BLaER1 (cell line): ENCODE measurements around the gene VPS41.
A peak's percentile ranks its signal among the peaks of the same experiment; 100 is the strongest.

Source experiments
- H3K27ac ChIP-seq: shearing (Covaris generic); formaldehyde crosslinking; 2 replicates; pipeline ENCODE4 v1.8.1; 2022
- H3K27me3 ChIP-seq: shearing (Covaris generic); formaldehyde crosslinking; 2 replicates; pipeline ENCODE4 v1.8.1; 2022
- H3K36me3 ChIP-seq: shearing (Covaris generic); formaldehyde crosslinking; 2 replicates; pipeline ENCODE4 v1.8.1; 2022
- H3K4me1 ChIP-seq: shearing (Covaris generic); formaldehyde crosslinking; 2 replicates; pipeline ENCODE4 v1.8.1; 2022
- H3K4me2 ChIP-seq: shearing (Covaris generic); formaldehyde crosslinking; 2 replicates; pipeline ENCODE4 v1.8.1; 2022
- H3K4me3 ChIP-seq: shearing (Covaris generic); formaldehyde crosslinking; 2 replicates; pipeline ENCODE4 v1.8.1; 2022
- H3K9ac ChIP-seq: shearing (Covaris generic); formaldehyde crosslinking; 2 replicates; pipeline ENCODE4 v1.8.1; 2022
- H3K9me3 ChIP-seq: shearing (Covaris generic); formaldehyde crosslinking; 2 replicates; pipeline ENCODE4 v1.8.1; 2022
- H4K20me1 ChIP-seq: shearing (Covaris generic); formaldehyde crosslinking; 2 replicates; pipeline ENCODE4 v1.8.1; 2022
- Cebpa-rat ChIP-seq: shearing (Covaris generic); IDR thresholded peaks from 2 replicates; pipeline ENCODE4 v1.8.1; 2022

The VPS41 gene

GRCh38 chr7:38909870-38910269 lies 879 bp upstream of the VPS41 start:
- no peak overlapping the region for H3K4me2 ChIP-seq
- peaks cover 26% of the 10 kb centered on the region for H3K4me1 ChIP-seq
- H3K27me3 ChIP-seq, result no peaks in the 10 kb centered on the region
- no peak overlapping the region for H3K4me3 ChIP-seq
- no peaks in the 10 kb centered on the region for H4K20me1 ChIP-seq
- no peaks in the 10 kb centered on the region for H3K36me3 ChIP-seq
- no peak overlapping the region for H3K9ac ChIP-seq
- no peak overlapping the region for H3K27ac ChIP-seq
- H3K9me3 ChIP-seq, result no peaks in the 10 kb centered on the region
- TF ChIP-seq Cebpa-rat, result no peak

DNA sequence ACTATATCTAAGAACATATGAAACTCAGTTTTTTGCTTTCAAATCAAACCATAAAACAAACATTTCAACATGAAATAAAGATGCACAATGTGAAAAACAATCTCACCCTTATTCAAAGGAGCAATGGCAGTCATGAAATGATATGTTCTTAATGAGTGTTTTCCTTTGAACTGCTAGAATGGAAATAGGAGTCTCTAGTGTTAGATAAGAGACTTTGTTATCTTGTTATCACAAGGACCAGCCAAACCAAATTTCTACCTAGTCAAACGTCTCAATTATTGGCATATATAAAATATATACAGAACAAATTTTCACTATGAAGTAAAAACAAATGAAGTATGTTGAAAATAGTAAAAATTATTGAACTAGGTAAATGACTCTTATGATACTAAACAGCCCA lies 1.2 kb downstream of the VPS41 start:
- H3K27ac ChIP-seq, result no peak overlapping the region
- H3K4me2 ChIP-seq, result peak overlapping the region; percentile 88
- H4K20me1 ChIP-seq, result peaks cover 13% of the 10 kb centered on the region
- no peaks in the 10 kb centered on the region for H3K9me3 ChIP-seq
- no peaks in the 10 kb centered on the region for H3K36me3 ChIP-seq
- peaks cover 31% of the 10 kb centered on the region for H3K4me1 ChIP-seq
- no peak overlapping the region for H3K9ac ChIP-seq
- H3K27me3 ChIP-seq, result no peaks in the 10 kb centered on the region
- H3K4me3 ChIP-seq, result no peak overlapping the region
- no peak for TF ChIP-seq Cebpa-rat

- peaks cover 38% of the 10 kb centered on the region for H3K4me1 ChIP-seq
- no peak for TF ChIP-seq Cebpa-rat
- no peaks in the 10 kb centered on the region for H3K27me3 ChIP-seq
- no peaks in the 10 kb centered on the region for H3K9me3 ChIP-seq
- no peak overlapping the region for H3K9ac ChIP-seq
- no peak overlapping the region for H3K4me3 ChIP-seq
- H3K4me2 ChIP-seq, result no peak overlapping the region
- peaks cover 20% of the 10 kb centered on the region for H4K20me1 ChIP-seq
- no peaks in the 10 kb centered on the region for H3K36me3 ChIP-seq
- no peak overlapping the region for H3K27ac ChIP-seq
Measured at GRCh38 chr7:38907066-38907465, 1.9 kb downstream of the VPS41 start.

DNA sequence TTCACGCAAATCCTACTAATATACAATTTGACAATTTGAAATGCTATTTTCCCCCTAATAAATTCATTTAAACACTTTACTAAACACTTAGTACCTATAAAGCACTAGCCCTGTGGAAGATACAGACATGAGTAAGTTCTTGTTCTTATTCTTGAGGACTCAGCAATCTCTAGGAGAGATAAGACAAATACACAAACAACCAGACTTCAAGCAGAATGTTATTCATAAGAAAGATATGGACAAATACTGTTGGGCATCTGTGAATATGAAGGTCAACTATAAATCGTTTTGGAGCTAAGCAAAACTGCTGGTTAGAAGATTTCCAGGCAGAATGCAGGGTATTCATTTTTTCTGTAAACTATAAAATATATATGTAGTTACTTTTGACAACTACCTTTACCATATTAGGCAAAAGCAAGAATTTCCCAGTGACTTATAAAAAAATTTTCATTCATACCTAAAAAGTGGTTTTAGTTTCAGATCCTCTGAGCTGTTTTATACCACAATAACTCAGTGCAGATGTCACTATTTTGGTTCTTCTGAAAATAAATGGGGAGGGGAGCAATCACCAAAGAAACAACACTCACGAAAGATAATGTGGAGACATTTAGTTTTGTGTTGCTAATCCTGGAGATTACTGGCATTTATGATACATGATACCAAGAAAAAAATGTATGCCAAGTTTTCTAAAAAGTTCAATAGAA lies 3.8 kb downstream of the VPS41 start:
- H3K9me3 ChIP-seq, result no peaks in the 10 kb centered on the region
- H3K27ac ChIP-seq, result no peak overlapping the region
- peaks cover 6% of the 10 kb centered on the region; the same call in 1 of the 2 replicates for H3K36me3 ChIP-seq
- no peak overlapping the region for H3K4me2 ChIP-seq
- peaks cover 49% of the 10 kb centered on the region for H3K4me1 ChIP-seq
- H3K9ac ChIP-seq, result no peak overlapping the region
- H4K20me1 ChIP-seq, result peaks cover 26% of the 10 kb centered on the region
- no peaks in the 10 kb centered on the region for H3K27me3 ChIP-seq
- no peak for TF ChIP-seq Cebpa-rat
- no peak overlapping the region for H3K4me3 ChIP-seq

DNA sequence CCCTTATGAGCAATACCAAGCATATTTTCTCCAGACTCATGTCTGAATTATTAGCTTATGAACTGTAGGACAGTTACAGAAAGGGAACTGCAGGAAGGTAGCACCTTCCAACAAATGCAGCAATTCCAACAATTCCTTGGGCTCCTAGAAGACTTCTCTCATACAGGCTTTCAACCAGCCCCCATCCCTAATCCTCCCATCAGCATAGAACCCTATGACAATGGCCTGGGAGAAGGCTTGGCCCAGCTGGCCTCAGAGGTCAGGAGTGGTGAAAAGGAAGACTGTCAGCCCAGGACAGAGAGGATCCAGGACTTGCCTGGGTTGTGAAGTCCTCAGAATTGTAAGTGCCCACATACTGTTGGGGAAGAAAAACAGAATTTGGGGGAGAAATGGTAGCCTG lies 5.9 kb downstream of the VPS41 start:
- Histone ChIP-seq H3K4me3 (no peak overlapping the region), H3K27me3 (no peaks in the 10 kb centered on the region), H4K20me1 (peaks cover 26% of the 10 kb centered on the region), H3K4me2 (no peak overlapping the region), H3K9me3 (no peaks in the 10 kb centered on the region), H3K27ac (no peak overlapping the region), H3K4me1 (peaks cover 44% of the 10 kb centered on the region), H3K36me3 (peaks cover 12% of the 10 kb centered on the region), H3K9ac (no peak overlapping the region)
- TF ChIP-seq Cebpa-rat, result no peak

DNA sequence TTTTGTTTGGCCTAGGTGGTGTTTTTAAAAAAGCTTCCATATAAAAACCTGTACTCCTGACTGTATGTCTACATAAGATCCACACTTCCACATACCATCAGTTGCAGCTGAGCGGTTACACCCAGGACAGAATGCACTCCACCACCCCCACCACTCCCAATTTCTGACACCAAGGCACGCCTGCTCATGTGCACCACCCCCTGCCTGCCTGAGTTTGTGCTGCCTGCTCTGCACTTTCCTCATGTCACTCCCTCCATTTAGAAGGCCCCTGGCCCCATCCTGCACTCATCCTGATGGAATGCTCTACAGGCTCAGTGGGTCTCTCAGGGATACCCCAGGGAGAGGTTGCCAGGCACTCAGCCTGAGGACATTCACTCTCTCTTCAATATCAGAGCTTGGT lies 6.5 kb downstream of the VPS41 start:
- Histone ChIP-seq H3K4me1 (peaks cover 38% of the 10 kb centered on the region), H3K9me3 (no peaks in the 10 kb centered on the region), H3K9ac (no peak overlapping the region), H4K20me1 (peaks cover 26% of the 10 kb centered on the region), H3K4me3 (no peak overlapping the region), H3K36me3 (peaks cover 16% of the 10 kb centered on the region), H3K4me2 (no peak overlapping the region; the same call in 1 of the 2 replicates), H3K27ac (no peak overlapping the region), H3K27me3 (no peaks in the 10 kb centered on the region)
- no peak for TF ChIP-seq Cebpa-rat

DNA sequence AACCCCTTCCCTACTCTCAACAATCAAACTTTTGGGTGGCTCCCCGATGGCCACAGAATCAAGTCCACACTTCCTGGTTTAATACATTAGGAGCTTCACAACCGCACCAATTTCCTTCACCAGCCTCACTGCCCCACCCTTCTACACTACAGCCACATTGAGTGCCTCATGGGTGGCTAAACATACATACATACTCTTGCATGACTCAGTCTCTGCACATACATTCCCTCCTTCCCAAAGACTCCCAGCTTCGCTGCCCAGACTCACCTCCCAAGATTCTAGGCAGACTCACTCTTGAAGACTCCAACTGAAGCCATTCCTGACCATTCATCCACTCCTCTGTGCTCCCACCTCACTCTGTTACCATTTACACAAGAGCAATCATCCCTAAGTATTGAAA lies 15.9 kb downstream of the VPS41 start:
- Histone ChIP-seq H3K4me3 (no peak overlapping the region), H4K20me1 (no peaks in the 10 kb centered on the region), H3K36me3 (peaks cover 39% of the 10 kb centered on the region), H3K9me3 (peaks cover 9% of the 10 kb centered on the region), H3K27ac (no peak overlapping the region), H3K4me2 (no peak overlapping the region), H3K4me1 (no peaks in the 10 kb centered on the region), H3K27me3 (no peaks in the 10 kb centered on the region), H3K9ac (no peak overlapping the region)
- TF ChIP-seq Cebpa-rat, result no peak

- H3K9ac ChIP-seq, result no peak overlapping the region
- H3K9me3 ChIP-seq, result peaks cover 20% of the 10 kb centered on the region
- H3K4me1 ChIP-seq, result no peaks in the 10 kb centered on the region
- no peak overlapping the region for H3K4me2 ChIP-seq
- no peak overlapping the region for H3K27ac ChIP-seq
- H3K4me3 ChIP-seq, result no peak overlapping the region
- H3K36me3 ChIP-seq, result peaks cover 36% of the 10 kb centered on the region
- no peaks in the 10 kb centered on the region for H3K27me3 ChIP-seq
- H4K20me1 ChIP-seq, result no peaks in the 10 kb centered on the region
- no peak for TF ChIP-seq Cebpa-rat
Measured at GRCh38 chr7:38890597-38890996, 18.4 kb downstream of the VPS41 start.

DNA sequence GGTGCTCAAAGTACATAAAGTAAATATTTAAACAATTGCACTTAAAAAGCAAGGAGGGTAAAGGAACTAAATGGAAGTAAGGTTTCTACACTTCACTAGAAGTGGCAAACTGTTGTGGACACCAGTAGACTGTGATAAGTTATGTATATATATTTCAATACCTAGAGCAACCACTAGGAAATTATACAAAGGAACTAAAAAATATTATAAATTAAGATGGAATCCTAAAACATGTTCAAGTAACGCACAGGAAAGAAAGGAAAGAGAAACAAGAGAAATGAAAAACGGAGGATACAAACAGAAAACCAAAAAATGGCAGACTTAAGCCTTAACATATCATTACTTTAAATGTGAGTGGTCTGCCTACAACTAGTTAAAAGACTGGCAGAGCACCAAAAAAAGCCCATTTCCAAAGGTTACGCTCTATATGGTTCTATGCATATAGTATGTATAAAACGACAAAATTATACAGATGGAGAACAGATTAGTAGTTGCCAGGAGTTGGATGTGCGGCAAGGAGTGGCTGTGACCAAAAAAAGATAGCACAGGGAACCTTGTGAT lies 19.0 kb downstream of the VPS41 start:
- no peak overlapping the region for H3K4me2 ChIP-seq
- peaks cover 29% of the 10 kb centered on the region for H3K36me3 ChIP-seq
- no peak overlapping the region for H3K27ac ChIP-seq
- no peaks in the 10 kb centered on the region for H3K4me1 ChIP-seq
- TF ChIP-seq Cebpa-rat, result no peak
- no peaks in the 10 kb centered on the region for H4K20me1 ChIP-seq
- H3K4me3 ChIP-seq, result no peak overlapping the region
- no peaks in the 10 kb centered on the region for H3K27me3 ChIP-seq
- H3K9me3 ChIP-seq, result peaks cover 20% of the 10 kb centered on the region
- H3K9ac ChIP-seq, result no peak overlapping the region

DNA sequence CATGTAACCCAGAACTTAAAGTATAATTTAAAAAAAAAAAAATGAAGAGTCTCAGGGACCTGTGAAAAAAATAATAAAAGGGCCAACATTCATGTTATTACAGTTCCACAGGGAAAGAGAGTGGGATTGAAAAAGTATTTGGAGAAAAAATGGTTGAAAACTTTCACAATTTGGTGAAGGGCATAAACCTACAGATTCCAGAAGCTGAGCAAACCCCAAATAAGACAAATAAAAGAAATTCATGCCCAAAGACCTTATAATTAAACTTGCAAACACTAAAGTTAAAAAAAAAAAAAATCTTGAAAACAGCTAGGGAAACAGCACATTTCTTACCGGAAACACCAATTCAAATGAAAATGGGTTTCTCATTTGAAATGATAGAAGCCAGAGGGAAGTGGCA lies 19.9 kb downstream of the VPS41 start:
- Histone ChIP-seq H3K9me3 (peaks cover 20% of the 10 kb centered on the region), H3K4me3 (no peak overlapping the region), H3K4me1 (no peaks in the 10 kb centered on the region), H3K4me2 (no peak overlapping the region), H3K27me3 (no peaks in the 10 kb centered on the region), H4K20me1 (no peaks in the 10 kb centered on the region), H3K36me3 (peaks cover 27% of the 10 kb centered on the region), H3K27ac (no peak overlapping the region), H3K9ac (no peak overlapping the region)
- TF ChIP-seq Cebpa-rat, result no peak

GRCh38 chr7:38886265-38886664 lies 22.7 kb downstream of the VPS41 start:
- no peak overlapping the region for H3K4me3 ChIP-seq
- TF ChIP-seq Cebpa-rat, result no peak
- H3K4me1 ChIP-seq, result no peaks in the 10 kb centered on the region
- H3K9ac ChIP-seq, result no peak overlapping the region
- peaks cover 32% of the 10 kb centered on the region for H3K36me3 ChIP-seq
- H3K27me3 ChIP-seq, result no peaks in the 10 kb centered on the region
- H3K27ac ChIP-seq, result no peak overlapping the region
- peaks cover 10% of the 10 kb centered on the region; the same call in 1 of the 2 replicates for H4K20me1 ChIP-seq
- H3K4me2 ChIP-seq, result no peak overlapping the region
- peaks cover 20% of the 10 kb centered on the region for H3K9me3 ChIP-seq
